Coronary artery (tissue), 2 donors: Measurements from ENCODE around the gene APRT.

Experiments used
- DNase-seq: peaks from one replicate; pipeline ENCODE4 v3.0.0-alpha.2; 2017; ENCODE audit warnings: low spot score
- H3K27ac ChIP-seq, 2 donors: fragments of 200-600 bp; sonication (generic); one replicate each; pipeline ENCODE4 v1.5.1; 2016 to 2019
- H3K4me3 ChIP-seq: fragments of 200-600 bp; sonication (generic); 2 replicates; pipeline ENCODE4 v1.5.1; 2016; ENCODE audit warnings: mild to moderate bottlenecking, moderate library complexity
- CTCF ChIP-seq: fragments of 200-600 bp; sonication (generic); IDR thresholded peaks from one replicate; pipeline ENCODE4 v1.5.1; 2019; ENCODE audit warnings: antibody characterized with exemption

APRT gene

DNA sequence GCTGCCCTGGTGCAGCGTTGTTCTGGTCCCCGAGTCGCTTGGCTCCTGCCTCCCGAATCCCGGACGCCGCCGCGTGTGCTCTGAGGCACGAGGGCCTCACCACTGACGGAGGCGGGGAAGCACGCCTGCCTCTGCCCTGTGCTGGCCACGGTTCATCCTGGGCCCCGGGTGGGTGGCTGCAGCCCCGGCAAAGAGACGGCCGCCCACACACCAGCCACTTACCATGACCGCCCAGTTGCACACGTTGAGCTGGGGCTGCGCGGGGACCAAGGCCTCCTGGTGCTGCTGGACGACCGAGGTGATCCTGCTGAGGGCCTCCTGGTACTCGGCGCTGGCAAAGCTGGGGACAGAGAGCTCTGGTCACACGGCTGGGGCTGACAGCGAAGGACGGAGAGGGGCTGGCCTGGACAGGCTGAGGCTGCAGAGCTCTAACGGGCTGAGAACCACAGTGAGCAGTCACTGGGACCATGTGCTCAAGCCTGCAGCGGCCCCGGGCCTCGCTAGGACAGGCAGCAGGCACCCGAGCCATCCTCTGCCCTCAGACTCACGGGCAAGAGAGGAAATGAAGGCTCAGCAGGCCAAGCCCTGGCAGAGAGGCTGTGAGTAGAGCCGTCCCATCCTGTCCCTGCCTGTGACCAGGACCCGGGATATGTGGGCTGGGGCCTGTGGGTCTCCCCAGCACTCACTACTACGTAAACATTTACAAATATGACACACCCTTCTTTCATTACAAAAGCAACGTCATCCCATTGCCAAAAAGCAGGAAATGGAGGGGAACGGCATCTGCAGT, 6.3 kb upstream of the APRT start:
- Histone ChIP-seq H3K27ac (no peak overlapping the region), H3K4me3 (no peak overlapping the region)
- DNase-seq: no peak
- TF ChIP-seq CTCF: no peak

DNA sequence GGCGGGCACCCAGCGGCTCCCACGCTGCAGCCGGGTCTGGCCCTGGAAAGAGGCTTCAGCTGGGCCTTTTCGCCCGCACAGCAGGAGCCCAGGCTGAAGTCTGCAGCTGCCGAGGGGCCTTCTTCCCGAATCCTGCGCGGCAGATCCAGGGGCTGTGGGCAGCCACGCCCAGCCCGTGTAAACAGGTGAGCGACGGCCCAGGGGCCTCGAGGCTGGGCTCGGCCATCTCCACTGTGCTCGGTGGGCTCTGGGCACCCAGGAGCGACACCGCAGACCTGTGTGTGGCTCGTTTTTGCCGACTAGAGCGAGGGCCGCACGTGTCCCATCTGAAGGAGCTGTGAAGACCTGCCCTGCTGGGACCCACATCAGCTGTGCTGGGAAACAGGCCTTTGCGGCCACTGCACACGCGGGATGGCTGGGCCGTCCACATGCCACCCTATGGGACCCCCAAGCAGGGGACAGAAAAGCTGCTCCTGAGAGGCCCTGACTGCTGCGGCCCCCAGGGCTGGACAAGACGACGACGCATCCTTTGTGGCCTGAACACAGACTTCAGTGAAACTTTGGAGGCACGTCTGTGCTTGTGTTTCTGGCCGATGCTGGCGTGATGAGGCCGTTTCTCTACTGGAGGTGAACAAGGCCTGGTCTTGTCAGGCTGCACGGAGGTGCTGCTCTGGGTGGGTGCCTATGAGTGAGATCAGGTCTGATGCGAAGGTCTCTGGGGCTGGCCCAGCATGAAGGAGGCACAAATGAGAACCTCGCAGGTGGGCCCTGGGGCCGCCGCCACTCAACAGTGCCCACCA, 5.2 kb upstream of the APRT start:
- DNase-seq: no peak
- H3K4me3 ChIP-seq: no peak overlapping the region
- no peak overlapping the region for H3K27ac ChIP-seq
- no peak for TF ChIP-seq CTCF

DNA sequence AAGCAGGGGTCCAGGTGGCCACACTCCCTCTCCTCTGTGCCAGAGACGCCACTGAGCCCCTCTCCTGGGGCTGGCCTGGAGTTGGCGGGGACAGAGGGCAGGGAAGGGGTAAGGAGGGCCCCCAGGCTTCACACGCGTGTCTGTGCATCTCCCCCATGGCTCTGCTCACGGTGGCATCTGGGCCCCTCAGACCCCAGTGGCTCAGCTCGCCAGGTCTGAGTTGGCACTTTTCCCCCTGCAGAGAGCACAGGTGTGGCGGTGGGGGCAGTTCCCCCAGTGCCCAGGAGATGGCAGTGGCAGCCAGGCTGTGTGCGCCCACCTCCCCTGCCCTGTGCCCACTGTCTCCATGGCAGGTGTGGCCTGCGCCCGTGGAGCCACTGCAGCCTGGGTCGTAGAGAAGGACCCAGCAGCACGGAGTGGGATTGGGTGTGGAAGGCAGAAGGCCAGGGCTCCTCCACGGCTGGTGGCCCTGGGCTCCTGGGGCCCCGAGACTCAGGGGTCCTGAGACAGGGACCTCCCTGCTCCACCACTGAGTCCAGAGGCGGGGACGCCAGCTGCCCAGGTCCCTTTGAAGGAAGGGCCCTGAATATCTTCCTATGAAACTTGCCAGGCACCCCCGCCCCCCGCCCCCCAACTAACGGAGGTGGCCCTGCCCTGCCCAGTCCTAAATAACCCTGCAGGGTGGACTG, 4.3 kb upstream of the APRT start:
- TF ChIP-seq CTCF: peak; percentile 39
- no peak overlapping the region for H3K27ac ChIP-seq
- H3K4me3 ChIP-seq: no peak overlapping the region
- DNase-seq: no peak

- TF ChIP-seq CTCF: no peak
- no peak overlapping the region for H3K4me3 ChIP-seq
These were observed 3.5 kb upstream of the APRT start for GRCh38 chr16:88815227-88815626.

DNA sequence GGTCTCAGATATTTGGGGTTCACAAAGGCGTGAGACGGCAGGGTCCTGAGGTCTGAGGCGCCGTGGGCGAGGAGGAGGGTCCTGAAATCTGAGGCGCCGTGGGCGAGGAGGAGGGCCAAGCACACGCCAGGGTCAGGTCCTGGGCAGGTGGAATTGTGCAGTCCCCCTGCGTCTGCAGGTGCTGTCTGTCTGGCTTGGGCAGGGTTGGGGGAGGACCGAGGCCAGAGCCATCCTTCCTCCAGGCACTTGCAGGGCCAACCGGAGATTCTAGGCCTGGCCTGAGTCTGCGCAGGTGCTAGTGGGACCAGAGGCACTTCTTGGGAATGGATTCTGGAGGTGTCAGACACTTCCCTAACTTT, 2.4 kb upstream of the APRT start:
- TF ChIP-seq CTCF: no peak
- H3K27ac ChIP-seq: no peak overlapping the region
- no peak for DNase-seq

More at GRCh38 chr16:88815227-88815626, 3.5 kb upstream of the APRT start:
- H3K27ac ChIP-seq: no peak overlapping the region
- DNase-seq: no peak

GRCh38 chr16:88813269-88814143, 1.8 kb upstream of the APRT start:
- Histone ChIP-seq H3K27ac (peak overlapping the region in 1 of 2 donors; percentile 89), H3K4me3 (peak overlapping the region; percentile 79)
- DNase-seq: no peak

More for the DNA sequence above, 2.4 kb upstream of the APRT start:
- H3K4me3 ChIP-seq: no peak overlapping the region

More at GRCh38 chr16:88813269-88814143, 1.8 kb upstream of the APRT start:
- TF ChIP-seq CTCF: no peak
